ENCODE results near the gene ABTB2.
"Not testable (repeated sequence)": the region's sequence is repeated elsewhere in the genome, so short reads cannot be mapped to it uniquely, and the experiment has no call there.

The ABTB2 gene

GRCh38 chr11:34357701-34358257 lies at the start of gene ABTB2:
ABTB2 (minus strand) TSS chr11:34358010.
- DNase-seq, result peak; percentile 88

GRCh38 chr11:34407121-34407813 lies 49.5 kb upstream of the ABTB2 start:
- DNase-seq, result no peak

DNA sequence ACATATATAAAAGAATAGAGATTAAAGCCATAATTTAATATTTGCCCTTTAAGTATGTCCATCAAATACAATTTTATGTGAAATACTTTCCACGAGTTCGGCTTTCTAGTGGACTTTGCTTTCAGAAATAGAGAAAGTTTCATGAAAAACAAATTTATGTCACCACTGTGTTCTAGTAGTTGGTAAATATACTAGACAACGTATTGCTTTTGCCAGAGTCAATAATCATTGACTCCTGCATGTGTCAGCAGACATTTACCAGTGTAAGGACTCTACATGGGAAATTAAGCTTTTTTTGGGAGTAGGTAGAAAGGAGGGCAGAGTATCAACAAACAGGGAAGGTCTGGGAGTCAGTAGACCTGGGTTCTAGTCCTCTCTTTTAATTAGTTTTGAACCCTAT lies 48.6 kb upstream of the ABTB2 start:
- DNase-seq, result no peak

DNA sequence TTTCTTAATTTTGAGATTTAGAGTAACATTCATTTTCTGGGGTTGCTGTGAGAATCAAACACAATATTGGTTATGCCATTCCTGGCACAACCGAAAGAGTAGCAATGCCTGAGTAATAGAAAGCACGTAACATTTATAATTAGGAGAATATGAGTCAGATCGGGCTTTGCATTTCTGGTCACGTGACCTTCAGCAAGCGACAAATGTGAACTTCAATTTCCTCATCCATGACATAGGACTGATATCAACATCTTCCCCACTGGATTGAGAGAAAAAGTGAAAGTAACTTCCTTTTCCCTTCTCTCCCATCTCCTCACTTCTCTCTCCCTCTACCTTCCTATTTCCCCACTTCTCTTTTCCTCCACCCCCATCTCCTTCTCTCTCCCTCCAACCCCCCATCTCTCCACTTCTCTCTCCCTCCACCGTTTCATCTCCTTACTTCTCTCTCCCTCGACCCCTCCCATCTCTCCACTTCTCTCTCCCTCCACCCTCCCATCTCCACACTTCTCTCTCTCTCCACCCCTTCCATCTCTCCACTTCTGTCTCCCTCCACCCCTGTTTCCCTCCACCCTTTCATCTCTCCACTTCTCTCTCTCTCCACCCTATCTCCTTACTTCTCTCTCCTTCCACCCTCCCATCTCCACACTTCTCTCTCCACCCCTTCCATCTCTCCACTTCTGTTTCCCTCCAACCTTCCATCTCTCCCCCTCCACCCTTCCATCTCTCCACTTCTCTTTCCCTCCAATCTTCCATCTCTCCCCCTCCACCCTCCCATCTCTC lies 47.5 kb upstream of the ABTB2 start:
- DNase-seq, result no peak

DNA sequence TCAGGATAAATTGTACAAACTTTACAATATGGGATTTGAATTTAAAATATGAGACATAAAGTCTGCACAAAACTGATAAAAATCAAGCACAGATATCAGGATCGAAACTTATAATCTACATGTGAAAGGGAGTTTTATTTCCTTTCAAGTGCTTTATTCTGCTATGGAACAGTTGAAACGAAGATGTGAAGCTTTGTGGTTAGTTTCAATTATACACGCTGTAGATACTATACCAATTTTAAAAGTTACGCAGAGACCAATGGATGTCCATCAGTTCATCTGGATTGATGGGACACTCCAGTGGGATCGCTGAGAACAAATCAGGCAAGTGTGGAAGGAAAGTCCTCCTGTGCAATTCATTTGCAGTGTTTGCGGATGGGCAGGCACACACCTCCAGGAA lies 46.5 kb upstream of the ABTB2 start:
- no peak for DNase-seq

DNA sequence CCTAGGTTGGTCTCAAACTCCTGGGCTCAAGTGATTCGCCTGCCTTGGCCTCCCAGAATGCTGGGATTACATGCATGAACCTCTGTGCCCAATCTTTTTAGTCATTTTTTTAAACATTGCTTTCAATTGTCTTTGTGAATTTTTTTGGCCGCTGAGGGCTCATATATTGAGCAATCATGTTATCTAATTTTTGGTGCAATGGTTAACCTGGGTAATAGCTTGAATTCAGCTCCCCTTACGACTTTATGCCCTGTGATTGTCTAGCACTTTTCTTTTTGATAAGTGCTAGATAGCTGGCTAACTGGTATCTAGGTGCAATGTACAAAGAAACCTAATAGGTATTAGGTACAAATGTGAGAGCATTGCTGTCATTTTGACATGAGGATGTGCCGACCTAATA lies 45.6 kb upstream of the ABTB2 start:
- DNase-seq, result no peak

GRCh38 chr11:34397811-34398210 lies 40.0 kb upstream of the ABTB2 start:
- DNase-seq, result no peak

DNA sequence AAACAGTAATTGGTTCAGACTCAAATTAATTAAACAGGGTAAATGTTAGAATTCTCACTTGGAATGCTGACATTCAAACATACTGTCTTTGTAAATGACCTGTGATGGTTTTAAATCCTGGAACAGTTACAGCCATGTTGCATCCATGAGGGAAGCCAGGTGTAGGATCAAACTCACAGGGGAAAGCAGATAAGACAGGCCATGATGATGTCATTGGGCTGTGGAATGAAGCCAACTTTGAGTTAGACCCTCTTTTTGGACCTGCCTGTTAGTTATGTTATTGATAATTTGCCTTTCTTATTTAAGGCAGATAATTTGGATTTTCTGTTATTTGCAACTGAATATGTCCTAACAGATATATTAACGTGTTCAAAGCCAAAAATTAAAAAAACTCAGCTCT lies 39.3 kb upstream of the ABTB2 start:
- no peak for DNase-seq

DNA sequence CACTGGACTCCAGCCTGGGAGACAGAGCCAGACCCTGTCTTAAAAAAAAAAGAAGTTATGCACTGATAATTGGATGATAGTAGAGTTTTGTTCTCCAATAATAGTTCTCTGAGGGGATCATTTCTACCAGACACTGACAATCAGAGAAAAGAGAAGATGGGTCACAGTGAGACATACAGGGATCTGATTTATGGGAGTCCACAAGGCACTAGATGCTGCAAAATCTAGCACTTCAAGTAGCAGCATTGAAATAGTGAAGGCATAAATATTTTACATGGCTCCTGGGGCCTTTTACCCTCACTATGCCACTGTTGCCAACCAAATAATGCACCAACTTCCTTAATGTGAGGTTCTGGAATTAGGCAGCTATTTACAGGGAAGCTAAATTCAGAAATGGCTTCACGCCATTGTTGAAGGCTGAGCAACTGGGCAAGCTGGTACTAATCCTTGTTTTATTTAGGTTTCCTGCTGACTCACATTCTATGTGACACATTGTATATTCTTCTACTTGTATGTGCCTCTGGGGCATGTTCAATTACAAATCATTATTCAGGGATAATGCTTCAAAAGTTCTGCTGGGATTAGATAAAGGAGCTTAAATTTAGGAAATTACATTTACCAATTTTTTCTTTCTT lies 38.2 kb upstream of the ABTB2 start:
- no peak for DNase-seq

- DNase-seq, result no peak
These were observed 37.0 kb upstream of the ABTB2 start for GRCh38 chr11:34394771-34395300.

DNA sequence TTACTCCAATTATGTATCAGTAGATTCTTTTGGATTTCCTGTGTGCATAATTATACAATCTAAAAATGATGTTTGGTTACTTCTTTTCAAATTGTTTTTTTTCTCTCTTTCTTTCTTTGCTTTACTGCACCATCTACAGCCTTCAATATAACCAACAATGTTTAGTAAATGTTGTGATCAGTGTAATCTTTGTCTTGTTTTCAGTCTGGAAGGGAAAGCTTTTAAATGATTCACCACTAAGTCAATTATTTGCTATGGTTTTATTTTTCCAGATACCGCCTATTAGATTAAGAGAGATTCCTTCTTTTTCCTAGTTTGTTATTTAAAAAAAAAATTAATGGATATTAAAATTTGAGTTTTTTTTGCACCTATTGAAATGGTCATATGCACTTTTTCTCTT lies 29.8 kb upstream of the ABTB2 start:
- no peak for DNase-seq

- not testable (repeated sequence) for DNase-seq
These were observed 28.5 kb upstream of the ABTB2 start for GRCh38 chr11:34386356-34386755.

GRCh38 chr11:34382532-34383276 lies 24.9 kb upstream of the ABTB2 start:
- DNase-seq, result no peak

GRCh38 chr11:34381775-34382174 lies 24.0 kb upstream of the ABTB2 start:
- no peak for DNase-seq

DNA sequence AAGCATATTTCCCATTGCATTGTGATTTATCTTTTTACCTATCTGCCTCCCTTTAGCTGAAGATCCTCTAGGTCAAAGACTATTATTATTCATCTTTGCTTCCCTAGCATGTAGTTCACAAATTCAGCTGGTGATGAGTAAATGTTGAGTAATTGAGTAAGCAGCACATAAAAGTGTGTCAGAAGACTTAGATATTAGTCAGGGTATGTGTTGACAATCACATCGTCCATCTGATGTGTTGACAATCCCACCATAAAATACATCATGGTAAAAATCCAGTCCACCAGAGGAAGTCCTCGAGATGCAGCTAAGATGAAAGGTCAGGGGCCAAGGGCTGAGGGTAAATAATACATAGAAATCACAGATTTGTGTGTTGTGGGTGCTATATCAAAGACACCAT lies 22.9 kb upstream of the ABTB2 start:
- no peak for DNase-seq

DNA sequence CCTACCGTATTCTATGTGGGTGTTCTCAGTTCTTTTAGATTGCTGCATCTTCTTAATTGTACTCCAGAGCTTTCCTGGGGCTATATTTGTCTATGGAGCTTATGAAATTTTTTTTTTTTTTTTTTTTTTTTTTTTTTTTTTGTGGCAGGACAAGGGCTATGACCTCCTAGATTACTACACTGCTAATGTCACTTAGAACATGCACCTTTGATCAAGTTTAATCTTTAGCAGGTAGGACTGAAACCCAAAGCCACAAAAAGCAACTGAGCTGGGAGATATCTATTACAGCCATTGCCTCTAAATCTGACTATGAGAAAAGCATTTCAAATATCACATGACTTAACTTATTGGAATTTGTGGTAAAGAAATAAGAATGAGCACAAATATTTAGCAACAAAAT lies 21.7 kb upstream of the ABTB2 start:
- no peak for DNase-seq

DNA sequence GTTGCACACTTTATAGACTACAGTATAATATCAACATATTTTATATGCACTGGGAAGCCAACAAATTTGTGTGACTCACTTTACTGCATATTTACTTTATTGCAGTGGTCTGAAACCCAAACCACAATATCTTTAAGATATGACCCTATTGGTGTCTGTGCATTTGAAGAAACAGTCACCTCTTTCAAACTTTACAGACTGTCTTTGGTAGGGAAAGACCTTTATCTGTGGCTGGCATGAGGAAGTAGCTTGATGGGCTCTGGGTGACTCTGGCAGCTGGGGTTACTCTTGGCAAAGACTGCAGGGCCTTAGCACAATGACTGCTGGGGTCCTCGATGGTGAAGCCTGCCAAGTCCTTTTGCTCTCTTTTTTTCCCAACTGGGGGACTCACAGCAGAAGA lies 21.3 kb upstream of the ABTB2 start:
- no peak for DNase-seq

GRCh38 chr11:34373727-34374126 lies 15.9 kb upstream of the ABTB2 start:
- no peak for DNase-seq

DNA sequence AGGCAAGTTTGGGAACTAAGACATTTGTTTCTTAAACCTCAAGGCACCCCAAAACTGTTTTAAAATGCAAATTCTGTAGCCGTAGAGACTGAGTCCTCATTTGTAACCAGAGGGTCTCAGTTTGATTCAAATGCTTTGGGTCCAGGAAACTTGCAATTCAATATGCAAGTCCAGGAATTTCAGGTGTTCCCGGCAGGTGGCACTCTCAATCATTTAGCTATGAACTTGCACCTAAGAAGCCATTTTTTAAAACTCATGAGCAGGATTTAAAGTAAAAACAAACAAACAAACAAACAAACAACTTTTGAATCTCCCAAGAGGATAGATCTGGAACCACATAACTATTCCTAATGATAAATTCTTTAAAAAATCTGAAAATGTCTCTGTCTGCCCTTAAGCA lies 8.7 kb upstream of the ABTB2 start:
- no peak for DNase-seq

DNA sequence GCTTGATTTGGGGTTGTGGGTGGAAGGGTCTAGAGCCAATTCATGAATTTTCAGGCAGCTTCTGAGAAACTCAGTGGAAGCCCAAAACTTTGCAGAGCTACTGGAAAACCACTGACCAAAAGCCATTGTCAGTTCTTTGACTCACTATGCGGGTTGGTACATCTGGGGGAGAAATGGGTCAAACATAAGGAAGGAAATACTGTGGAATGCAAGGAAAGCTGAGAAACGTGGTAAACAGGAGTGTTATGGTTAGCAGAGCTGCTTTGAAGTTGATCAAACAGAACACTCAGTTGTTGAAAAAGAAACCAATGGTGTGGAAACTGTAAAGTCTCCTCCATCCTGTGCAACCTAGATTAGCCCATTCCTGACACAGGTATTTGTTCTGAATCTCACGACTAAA lies 6.3 kb upstream of the ABTB2 start:
- DNase-seq, result no peak

GRCh38 chr11:34363363-34364084 lies 5.7 kb upstream of the ABTB2 start:
- DNase-seq, result no peak

DNA sequence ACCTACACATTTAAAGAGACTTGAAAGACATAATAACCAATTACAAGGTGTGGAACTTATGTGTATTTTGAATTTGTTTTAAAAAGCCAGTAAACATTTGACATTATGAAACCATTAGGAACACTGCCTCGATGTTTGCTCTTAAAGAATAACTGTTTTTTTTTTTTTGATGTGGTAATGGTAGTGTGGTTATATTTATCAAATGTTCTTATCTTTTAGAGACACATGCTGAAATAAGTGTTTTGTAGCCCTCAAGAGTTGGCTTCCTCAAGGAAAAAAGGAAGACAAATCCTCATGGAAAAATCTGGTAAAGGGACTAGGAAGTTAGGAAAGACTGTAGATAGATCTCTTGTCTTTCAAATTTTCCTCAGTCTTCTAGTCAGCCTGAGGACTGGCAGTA lies 2.2 kb upstream of the ABTB2 start:
- DNase-seq, result no peak
